Neural cell (in vitro differentiated cells): ENCODE measurements around the gene SCYGR2.

Experiments used
- CTCF ChIP-seq: fragments of 450-650 bp; IDR thresholded peaks from 2 replicates; pipeline ENCODE4 v1.5.1; 2014; ENCODE audit warnings: antibody characterized with exemption, mild to moderate bottlenecking, moderate library complexity; ENCODE audit not compliant: poor library complexity, severe bottlenecking
- EP300 ChIP-seq: fragments of 450-650 bp; conservative IDR thresholded peaks from 2 replicates; pipeline ENCODE4 v1.6.1; 2014; ENCODE audit warnings: antibody characterized with exemption, mild to moderate bottlenecking, moderate library complexity; ENCODE audit not compliant: poor library complexity, severe bottlenecking
- EZH2 ChIP-seq: fragments of 200-600, 300-800 bp; shearing (Covaris generic), sonication (generic); IDR thresholded peaks from 2 replicates; pipeline ENCODE4 v1.6.1; 2014; ENCODE audit warnings: antibody characterized with exemption, low read length, borderline replicate concordance, mild to moderate bottlenecking; ENCODE audit not compliant: insufficient read depth, poor library complexity, severe bottlenecking
- POLR2AphosphoS5 ChIP-seq: IDR thresholded peaks from 2 replicates; pipeline ENCODE4 v1.6.1; 2012
- RAD21 ChIP-seq: fragments of 450-650 bp; conservative IDR thresholded peaks from 2 replicates; pipeline ENCODE4 v1.6.1; 2014; ENCODE audit warnings: antibody characterized with exemption, mild to moderate bottlenecking, moderate library complexity
- TAF1 ChIP-seq: IDR thresholded peaks from 2 replicates; pipeline ENCODE4 v1.6.1; 2012; ENCODE audit warnings: low read depth
- TF ChIP-seq, protein P1 (sequence below): IDR thresholded peaks from 2 replicates; pipeline ENCODE4 v1.6.1; 2012; ENCODE audit warnings: borderline replicate concordance

DNA sequence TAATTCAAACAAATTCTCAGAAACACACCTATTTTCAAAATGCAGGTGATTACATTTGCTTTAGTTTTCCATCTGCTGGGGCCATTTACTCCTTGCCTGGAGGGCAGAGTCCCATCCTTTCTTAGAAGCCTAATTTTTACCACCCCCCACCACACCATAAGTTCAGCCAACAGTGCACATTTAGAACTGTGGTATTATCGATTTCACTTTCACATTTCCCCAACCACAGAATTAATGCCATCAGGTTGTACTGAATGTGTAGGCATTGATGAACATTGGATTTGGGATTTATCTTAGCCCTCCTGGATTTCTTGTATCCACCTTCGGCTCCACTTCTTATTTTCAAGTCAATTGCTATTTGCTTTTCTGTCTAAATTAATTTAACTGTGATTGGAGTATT lies 11.4 kb downstream of the SCYGR2 start:
- TF ChIP-seq EP300: no peak
- no peak for TF ChIP-seq CTCF
- TF ChIP-seq, protein P1, sequence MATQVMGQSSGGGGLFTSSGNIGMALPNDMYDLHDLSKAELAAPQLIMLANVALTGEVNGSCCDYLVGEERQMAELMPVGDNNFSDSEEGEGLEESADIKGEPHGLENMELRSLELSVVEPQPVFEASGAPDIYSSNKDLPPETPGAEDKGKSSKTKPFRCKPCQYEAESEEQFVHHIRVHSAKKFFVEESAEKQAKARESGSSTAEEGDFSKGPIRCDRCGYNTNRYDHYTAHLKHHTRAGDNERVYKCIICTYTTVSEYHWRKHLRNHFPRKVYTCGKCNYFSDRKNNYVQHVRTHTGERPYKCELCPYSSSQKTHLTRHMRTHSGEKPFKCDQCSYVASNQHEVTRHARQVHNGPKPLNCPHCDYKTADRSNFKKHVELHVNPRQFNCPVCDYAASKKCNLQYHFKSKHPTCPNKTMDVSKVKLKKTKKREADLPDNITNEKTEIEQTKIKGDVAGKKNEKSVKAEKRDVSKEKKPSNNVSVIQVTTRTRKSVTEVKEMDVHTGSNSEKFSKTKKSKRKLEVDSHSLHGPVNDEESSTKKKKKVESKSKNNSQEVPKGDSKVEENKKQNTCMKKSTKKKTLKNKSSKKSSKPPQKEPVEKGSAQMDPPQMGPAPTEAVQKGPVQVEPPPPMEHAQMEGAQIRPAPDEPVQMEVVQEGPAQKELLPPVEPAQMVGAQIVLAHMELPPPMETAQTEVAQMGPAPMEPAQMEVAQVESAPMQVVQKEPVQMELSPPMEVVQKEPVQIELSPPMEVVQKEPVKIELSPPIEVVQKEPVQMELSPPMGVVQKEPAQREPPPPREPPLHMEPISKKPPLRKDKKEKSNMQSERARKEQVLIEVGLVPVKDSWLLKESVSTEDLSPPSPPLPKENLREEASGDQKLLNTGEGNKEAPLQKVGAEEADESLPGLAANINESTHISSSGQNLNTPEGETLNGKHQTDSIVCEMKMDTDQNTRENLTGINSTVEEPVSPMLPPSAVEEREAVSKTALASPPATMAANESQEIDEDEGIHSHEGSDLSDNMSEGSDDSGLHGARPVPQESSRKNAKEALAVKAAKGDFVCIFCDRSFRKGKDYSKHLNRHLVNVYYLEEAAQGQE: no peak
- TF ChIP-seq RAD21: no peak
- TF ChIP-seq EZH2: no peak
- TF ChIP-seq POLR2AphosphoS5: no peak
- no peak for TF ChIP-seq TAF1
